Calu3 (cell line): ENCODE results near the gene SYNM. TPM values are rescaled to one million over a fixed set of nuclear protein-coding genes. Genes with fewer than 3 reads are reported as not detected.

Source experiments
- BruUV-seq: library from RNA; stranded (reverse); fragments of 400-500 nt; replicated peaks from 2 replicates; lab custom pipeline; 2021; lab: Mats Ljungman, UMichigan
- CTCF ChIA-PET: fragments of 300-600 bp; sonication (Branson Sonifier 250); formaldehyde crosslinking; loops from one replicate; lab custom pipeline; 2022; ENCODE audit warnings: antibody characterized with exemption; lab: Charles Lee
- DNase-seq: peaks from one replicate; pipeline ENCODE4 v3.0.0; 2022
- H3K27ac Mint-ChIP-seq: one replicate; pipeline ENCODE4 v1.8.0; 2022; ENCODE audit warnings: mixed read lengths; ENCODE audit not compliant: unreplicated experiment
- H3K27me3 Mint-ChIP-seq: one replicate; pipeline ENCODE4 v1.8.0; 2022; ENCODE audit warnings: mixed read lengths; ENCODE audit not compliant: unreplicated experiment
- H3K36me3 Mint-ChIP-seq: one replicate; pipeline ENCODE4 v1.8.0; 2022; ENCODE audit warnings: mild to moderate bottlenecking, moderate library complexity, mixed read lengths; ENCODE audit not compliant: insufficient read depth, unreplicated experiment
- H3K4me1 Mint-ChIP-seq: one replicate; pipeline ENCODE4 v1.8.0; 2022; ENCODE audit warnings: mild to moderate bottlenecking, low read depth, mixed read lengths; ENCODE audit not compliant: unreplicated experiment
- H3K4me3 Mint-ChIP-seq: one replicate; pipeline ENCODE4 v1.8.0; 2022; ENCODE audit warnings: mild to moderate bottlenecking, low read depth, moderate library complexity, mixed read lengths; ENCODE audit not compliant: unreplicated experiment
- H3K9me3 Mint-ChIP-seq: one replicate; pipeline ENCODE4 v1.8.0; 2022; ENCODE audit warnings: low read depth, mixed read lengths; ENCODE audit not compliant: unreplicated experiment
- intact Hi-C: fragments of 100-400 bp; cut with micrococcal nuclease; formaldehyde crosslinking; loops from one replicate; pipeline ENCODE4 v1.10.0; 2022; ENCODE audit not compliant: unreplicated experiment
- total RNA-seq: library from RNA; stranded (reverse); gene quantifications from 2 replicates; pipeline ENCODE4 v1.2.3, GENCODE V29; 2022
- TF ChIP-seq, protein P1 (sequence below): fragments of 200-600 bp; IDR thresholded peaks from one replicate; pipeline ENCODE4 v1.8.0; 2022; ENCODE audit warnings: antibody characterized with exemption; ENCODE audit not compliant: unreplicated experiment

SYNM gene
- total RNA-seq, 1 experiment from 2014 or later = 7.8 TPM

DNA sequence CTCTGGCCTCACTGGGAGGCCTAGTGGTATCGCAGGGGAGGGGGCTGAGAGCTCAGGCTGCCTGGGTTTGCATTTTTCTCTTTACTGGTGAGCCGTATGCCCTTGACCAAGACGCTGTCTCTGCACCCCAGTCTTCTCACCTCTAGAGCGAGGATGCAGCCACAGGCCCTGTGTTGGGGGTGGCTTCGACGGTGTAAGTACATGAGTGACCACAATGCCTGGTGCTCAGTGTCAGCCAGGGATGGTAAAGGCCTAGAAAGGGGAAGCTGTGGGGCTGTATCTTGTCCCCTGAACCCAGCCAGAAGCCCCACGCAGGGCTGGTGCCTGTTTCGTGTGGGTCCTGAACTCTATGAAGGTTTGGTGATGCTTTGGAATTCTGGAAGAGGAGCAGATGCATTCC lies 19.8 kb downstream of the SYNM start:
- Mint-ChIP-seq H3K27ac (peak overlapping the region; percentile 93), H3K27me3 (no peaks in the 10 kb centered on the region), H3K4me3 (no peak overlapping the region), H3K4me1 (peaks cover 18% of the 10 kb centered on the region), H3K9me3 (no peaks in the 10 kb centered on the region), H3K36me3 (peaks cover 11% of the 10 kb centered on the region)
- DNase-seq = no peak
- TF ChIP-seq, protein P1, sequence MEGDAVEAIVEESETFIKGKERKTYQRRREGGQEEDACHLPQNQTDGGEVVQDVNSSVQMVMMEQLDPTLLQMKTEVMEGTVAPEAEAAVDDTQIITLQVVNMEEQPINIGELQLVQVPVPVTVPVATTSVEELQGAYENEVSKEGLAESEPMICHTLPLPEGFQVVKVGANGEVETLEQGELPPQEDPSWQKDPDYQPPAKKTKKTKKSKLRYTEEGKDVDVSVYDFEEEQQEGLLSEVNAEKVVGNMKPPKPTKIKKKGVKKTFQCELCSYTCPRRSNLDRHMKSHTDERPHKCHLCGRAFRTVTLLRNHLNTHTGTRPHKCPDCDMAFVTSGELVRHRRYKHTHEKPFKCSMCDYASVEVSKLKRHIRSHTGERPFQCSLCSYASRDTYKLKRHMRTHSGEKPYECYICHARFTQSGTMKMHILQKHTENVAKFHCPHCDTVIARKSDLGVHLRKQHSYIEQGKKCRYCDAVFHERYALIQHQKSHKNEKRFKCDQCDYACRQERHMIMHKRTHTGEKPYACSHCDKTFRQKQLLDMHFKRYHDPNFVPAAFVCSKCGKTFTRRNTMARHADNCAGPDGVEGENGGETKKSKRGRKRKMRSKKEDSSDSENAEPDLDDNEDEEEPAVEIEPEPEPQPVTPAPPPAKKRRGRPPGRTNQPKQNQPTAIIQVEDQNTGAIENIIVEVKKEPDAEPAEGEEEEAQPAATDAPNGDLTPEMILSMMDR = no peak
- CTCF ChIA-PET = interaction anchor here (1.3 kb wide), 1 partner anchor 19 kb away, joined by 8 read pairs; the partner anchor contains the start of gene SYNM
- no TSS peak for BruUV-seq
- intact Hi-C loops = loop anchor here (5.0 kb wide), 1 partner anchor 88 kb away; no protein-coding TSS in a partner anchor

GRCh38 chr15:99125061-99125891 lies 20.4 kb downstream of the SYNM start:
- Mint-ChIP-seq H3K4me1 (peaks cover 18% of the 10 kb centered on the region), H3K9me3 (no peaks in the 10 kb centered on the region), H3K27me3 (no peaks in the 10 kb centered on the region), H3K36me3 (peaks cover 11% of the 10 kb centered on the region), H3K27ac (no peak overlapping the region), H3K4me3 (no peak overlapping the region)
- DNase-seq = no peak
- CTCF ChIA-PET = no interaction called here
- intact Hi-C loops = no loop called here
- TF ChIP-seq, protein P1 = no peak
- no TSS peak for BruUV-seq

DNA sequence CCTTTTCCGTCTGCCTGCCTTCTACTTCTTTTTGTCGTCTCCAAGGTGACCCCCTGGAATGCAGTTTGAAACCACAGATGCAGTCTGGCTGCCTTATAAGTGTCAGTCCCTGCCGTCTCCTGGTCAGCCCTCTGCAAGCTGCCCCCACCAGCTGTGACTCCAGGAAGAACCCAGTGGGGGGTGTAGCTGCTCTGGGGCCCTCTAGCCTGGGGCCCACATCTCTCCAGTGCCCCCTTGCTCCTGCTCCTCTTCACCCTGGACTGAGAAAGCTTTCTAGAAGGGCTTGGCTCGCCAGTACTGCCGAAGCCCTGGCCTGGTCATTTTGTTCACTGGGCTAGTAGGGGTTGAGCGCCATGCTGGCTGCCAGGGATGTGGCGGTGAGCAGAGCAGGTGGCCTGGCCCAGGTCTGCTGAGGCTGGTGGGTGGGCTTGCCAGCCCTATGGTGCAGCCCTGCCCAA lies 21.3 kb downstream of the SYNM start:
- H3K27me3 Mint-ChIP-seq = no peaks in the 10 kb centered on the region
- H3K27ac Mint-ChIP-seq = no peak overlapping the region
- CTCF ChIA-PET = no interaction called here
- BruUV-seq = no TSS peak
- intact Hi-C loops = no loop called here
- no peaks in the 10 kb centered on the region for H3K9me3 Mint-ChIP-seq
- H3K4me1 Mint-ChIP-seq = peaks cover 18% of the 10 kb centered on the region
- DNase-seq = no peak
- no peak overlapping the region for H3K4me3 Mint-ChIP-seq
- peaks cover 11% of the 10 kb centered on the region for H3K36me3 Mint-ChIP-seq
- TF ChIP-seq, protein P1 = no peak

DNA sequence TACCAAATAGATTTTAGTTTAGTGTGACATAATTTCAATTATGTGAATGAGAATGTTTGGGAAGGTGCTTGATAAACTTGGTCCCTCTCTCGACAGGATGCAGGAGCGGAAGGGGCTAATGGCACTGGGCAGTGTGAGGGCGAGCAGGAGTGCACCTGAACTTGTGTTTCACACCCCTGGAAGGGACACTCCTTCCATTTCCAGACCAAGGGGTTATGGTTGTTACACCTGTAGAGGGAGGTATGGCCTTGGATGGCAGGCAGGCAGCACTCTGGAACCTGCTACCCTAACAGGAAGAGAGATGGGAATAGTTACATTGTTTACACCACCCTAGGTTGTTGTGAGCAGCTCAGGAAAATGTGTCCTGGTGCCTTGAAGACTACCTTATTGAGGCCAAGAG lies 22.1 kb downstream of the SYNM start:
- CTCF ChIA-PET = interaction anchor here (0.8 kb wide), 1 partner anchor 9 kb away, joined by 3 read pairs; no protein-coding TSS in a partner anchor
- Mint-ChIP-seq H3K36me3 (peaks cover 11% of the 10 kb centered on the region), H3K27me3 (no peaks in the 10 kb centered on the region), H3K4me1 (peaks cover 24% of the 10 kb centered on the region), H3K27ac (no peak overlapping the region), H3K4me3 (no peak overlapping the region), H3K9me3 (no peaks in the 10 kb centered on the region)
- intact Hi-C loops = no loop called here
- no peak for DNase-seq
- TF ChIP-seq, protein P1 = no peak
- BruUV-seq = no TSS peak
